ENCODE results near the gene BTNL9.
"Not testable (repeated sequence)": the region's sequence is repeated elsewhere in the genome, so short reads cannot be mapped to it uniquely, and the experiment has no call there.

BTNL9 gene

DNA sequence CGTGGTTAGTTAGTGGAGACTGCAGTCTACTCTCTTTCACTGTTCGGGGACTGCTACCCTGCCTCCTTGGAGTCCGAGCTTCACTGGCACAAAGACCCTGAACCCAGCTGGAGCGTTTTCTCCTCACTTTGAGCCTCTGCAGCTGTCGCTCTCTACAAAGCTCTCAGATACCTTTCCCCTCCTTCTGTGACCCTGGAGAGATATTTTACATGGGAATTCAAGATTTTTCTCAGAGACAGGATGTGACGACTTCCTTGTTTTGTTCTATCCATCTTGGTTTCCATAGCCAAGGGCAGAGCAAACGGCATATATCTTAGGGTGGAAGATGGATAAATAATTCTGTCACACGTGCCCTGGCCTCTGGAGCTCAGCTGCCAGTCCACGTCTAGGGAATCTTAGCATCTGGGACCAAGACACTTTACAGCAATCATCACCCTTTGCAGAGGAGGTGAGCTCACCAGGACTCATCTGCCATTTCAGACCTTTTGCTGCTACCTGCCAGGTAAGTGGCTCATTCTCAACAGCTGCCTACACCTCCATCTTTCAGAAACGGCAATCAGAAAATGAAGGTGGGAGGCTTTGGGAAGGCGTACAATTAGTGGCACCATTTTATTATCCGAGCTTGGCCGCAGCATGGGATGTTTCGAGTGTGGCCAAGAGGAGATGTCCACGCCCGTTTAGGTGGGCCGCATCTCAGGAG, at the start of gene BTNL9:
TSS of gene BTNL9 (plus strand) at position 336 of the 700 bp plus-strand sequence. CDS start 5,224 bp downstream, outside the sequence.
- DNase-seq (ENCODE audit: low read depth), result no peak

GRCh38 chr5:180990882-180991242, 49.2 kb upstream of the BTNL9 start:
- DNase-seq (ENCODE audit: low read depth), result no peak

GRCh38 chr5:181001947-181002346, 38.1 kb upstream of the BTNL9 start:
- DNase-seq (ENCODE audit: low read depth), result no peak

GRCh38 chr5:181005791-181006190, 34.3 kb upstream of the BTNL9 start:
- DNase-seq (ENCODE audit: low read depth), result no peak

DNA sequence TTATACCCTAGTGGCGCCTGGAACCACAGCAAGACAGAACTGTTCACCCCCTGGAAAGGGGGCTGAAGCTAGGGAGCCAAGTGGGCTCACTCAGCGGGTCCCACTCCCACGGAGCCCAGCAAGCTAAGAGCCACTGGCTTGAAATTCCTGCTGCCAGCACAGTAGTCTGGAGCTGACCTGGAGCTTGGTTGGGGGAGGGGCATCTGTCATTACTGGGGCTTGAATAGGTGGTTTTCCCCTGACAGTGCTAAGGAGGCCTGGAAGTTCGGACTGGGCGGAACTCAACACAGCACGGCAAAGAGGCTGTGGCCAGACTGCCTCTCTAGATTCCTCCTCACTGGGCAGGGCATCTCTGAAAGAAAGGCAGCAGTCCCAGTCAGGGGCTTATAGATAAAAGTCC, 31.9 kb upstream of the BTNL9 start:
- no peak for DNase-seq (ENCODE audit: low read depth)

DNA sequence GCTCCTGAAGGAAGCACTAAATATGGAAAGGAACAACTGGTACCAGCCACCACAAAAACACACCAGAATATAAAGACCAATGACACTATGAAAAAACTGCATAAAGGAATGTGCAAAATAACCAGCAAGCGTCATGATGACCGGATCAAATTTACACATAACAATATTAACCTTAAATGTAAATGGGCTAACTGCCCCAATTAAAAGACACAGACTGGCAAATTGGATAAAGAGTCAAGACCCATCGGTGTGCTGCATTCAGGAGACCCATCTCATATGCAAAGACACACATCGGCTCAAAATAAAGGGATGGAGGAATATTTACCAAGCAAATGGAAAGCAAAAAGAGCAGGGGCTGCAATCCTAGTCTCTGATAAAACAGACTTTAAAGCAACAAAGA, 30.0 kb upstream of the BTNL9 start:
- DNase-seq (ENCODE audit: low read depth), result not testable (repeated sequence)

GRCh38 chr5:181014654-181015053, 25.4 kb upstream of the BTNL9 start:
- DNase-seq (ENCODE audit: low read depth), result not testable (repeated sequence)

- not testable (repeated sequence) for DNase-seq (ENCODE audit: low read depth)
Observed at GRCh38 chr5:181017448-181017847, 22.6 kb upstream of the BTNL9 start.

DNA sequence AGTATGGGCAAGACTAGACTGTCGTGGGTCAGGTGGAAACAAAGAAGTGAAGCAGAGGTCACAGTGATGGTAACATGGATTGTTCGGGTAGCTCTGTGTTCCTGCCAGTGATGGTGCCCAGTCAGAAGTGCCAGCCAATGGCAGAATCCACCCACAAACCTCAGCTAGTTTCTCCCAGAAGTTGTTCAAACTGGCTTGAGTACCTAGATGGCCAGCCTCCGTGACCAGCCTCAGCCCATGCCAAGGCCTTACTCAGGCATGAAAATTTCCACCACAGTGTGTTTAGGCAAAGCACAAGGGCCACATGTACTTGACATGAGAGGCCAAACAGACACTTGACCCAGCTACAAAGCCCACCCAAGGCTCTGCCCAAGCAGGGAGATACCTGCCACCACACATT, 19.4 kb upstream of the BTNL9 start:
- no peak for DNase-seq (ENCODE audit: low read depth)

DNA sequence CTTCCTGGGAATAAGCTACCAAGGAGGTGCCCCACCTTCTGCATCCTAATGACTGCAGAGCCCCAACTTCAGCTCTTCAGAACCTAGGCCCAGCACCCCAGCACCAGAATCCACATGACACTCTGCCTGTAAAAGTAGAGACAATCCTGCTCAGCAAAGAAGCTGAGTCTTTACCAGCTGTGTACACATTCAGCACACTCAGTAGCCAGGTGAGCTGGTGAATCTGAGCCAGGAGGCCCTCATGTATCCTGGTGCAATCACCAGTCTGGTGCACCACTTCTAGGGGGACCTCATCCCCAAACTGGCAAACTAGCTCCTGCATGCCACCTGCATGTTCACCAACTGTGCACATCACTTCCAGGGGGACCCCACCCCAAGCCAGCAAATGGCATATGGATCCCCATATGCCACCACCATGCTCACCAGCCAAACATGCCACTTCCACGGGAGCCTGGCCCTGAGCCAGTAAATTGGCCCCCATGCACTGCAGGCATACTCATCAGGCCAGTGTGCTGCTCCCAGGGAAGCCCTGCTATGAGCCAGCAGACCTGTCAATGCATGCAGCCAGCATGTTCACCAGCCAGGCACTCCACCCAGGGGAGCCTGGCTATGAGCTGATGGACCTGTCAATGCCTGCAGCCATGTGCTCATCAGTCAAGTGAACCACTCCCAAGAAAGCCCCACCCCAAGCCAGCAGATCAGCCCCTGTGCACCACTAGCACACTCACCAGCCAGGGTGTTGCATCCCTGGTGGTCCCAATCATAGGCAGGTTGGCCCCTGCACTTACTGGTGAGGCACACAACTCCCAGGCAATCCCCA, 15.6 kb upstream of the BTNL9 start:
- DNase-seq (ENCODE audit: low read depth), result no peak

GRCh38 chr5:181027452-181028031, 12.5 kb upstream of the BTNL9 start:
- DNase-seq (ENCODE audit: low read depth), result no peak

DNA sequence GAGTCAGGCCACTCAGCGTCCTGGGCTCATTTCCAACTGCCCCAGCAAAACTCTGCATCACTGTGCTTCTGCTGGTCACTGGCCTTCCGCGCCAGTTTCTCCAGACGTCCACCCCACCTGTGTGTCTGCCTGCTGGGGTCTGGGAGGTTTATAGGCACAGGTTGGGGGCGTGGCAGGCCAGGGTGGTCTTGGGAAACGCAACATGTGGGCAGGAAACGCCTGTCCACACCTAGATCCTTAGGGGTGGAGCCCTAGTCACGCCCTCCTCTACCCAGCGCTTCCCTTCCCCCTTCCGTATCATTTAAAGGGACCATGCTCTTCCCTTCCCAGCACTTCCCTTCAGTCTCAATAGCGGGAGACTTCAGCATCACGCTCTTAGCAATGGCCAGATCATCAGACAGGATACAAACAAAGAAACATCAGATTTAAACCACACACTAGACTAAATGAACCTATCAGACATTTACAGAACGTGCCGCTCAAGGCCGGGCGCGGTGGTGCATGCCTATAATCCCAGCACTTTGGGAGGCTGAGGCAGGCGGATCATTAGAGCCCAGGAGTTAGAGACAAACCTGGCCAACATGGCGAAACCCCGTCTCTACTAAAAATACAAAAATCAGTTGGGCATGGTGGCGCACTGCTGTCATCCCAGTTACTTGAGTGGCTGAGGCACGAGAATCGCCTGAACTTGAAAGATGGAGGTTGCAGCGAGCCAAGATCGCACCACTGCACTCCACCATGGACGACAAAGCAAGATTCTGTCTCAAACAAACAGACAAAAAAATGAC, 11.8 kb upstream of the BTNL9 start:
- no peak for DNase-seq (ENCODE audit: low read depth)

DNA sequence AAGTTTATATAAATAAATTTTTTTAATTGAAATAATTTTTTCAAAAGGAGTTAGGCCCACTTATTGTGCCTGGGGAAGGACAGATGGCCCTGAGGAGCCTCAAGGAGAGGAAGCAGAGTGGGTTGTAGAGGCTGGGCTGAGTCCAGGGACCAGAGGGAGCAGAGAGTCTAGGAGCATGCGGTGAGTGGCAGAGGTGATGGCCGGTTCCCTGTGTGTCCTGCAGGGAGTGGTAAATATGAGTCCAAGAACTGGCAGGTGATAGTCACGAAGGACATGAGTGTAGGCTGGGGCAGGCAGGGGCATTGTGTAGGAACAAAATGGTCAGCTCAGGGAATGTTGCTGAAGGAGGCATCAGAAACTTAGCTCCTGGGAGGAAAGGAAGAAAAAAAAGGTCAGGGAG, 8.3 kb upstream of the BTNL9 start:
- DNase-seq (ENCODE audit: low read depth), result no peak

- DNase-seq (ENCODE audit: low read depth), result no peak
Observed at GRCh38 chr5:181035991-181036815, 3.9 kb upstream of the BTNL9 start.

DNA sequence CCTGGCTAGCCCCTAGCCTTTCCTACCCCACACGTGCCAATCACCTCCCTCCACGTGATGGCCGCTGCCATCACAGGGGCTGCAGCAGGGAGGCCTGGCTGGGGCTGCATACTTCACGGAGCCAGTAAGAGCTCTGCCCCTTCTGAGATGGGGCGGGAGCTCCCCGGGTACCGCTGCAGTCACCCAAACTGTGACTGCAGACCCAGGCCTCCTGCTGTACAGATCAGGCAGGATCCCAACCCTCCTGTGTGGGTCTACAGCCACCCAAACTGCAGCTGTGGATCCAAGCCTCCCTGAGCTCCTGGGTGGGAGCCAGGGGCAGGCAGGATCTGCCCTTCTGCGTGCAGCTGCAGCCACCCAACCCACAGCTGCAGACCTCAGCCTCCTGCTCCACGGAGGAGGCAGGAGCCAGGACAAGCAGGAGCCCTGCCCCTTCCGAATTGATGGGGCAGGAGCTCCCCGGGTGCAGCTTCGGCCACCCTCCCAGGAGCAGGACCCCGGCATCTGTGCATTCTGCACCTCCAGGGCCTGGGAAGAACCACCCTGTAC, 3.2 kb upstream of the BTNL9 start:
- DNase-seq (ENCODE audit: low read depth), result no peak

DNA sequence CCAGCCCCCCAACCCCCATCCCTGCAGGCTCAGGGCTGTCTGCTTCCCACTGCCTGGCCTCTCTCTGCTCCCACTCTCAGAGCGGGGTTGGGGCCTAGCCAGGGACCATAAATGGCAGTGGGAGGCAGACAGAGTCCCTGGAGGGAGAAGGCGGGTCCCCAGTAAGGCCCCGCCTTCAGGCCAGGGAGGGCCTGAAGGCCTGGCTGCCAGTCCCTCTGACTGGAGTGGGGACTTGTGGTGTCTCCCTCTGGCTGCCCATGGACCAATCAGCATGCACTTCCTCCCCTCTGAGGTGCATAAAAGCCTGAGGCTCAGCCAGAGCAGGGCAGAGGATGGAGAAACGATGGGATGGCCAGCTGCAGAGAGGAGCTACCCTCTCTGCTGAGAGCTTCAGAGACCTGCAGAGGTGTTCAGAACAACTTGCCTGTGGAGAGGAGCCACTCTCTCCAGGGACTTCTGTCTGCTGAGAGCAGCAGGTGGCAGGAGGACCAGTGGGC, 2.7 kb upstream of the BTNL9 start:
- DNase-seq (ENCODE audit: low read depth), result no peak

- no peak for DNase-seq (ENCODE audit: low read depth)
Observed at GRCh38 chr5:181039471-181039870, 595 bp upstream of the BTNL9 start.

DNA sequence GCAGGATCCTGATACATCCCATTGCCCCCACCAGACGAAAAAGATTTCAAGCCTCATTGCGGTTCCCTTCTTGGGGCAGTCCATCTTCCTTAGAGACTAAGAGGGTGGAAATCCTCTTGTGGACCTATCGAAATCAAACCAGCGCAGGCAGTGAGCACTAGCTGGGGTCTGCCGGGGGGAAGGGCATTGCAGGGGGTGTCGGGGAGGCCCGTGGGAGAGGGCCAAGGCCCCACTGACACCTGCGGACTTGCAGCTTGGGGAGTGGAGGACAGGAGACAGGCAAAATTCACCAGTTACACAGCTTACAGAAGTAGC, 522 bp downstream of the BTNL9 start:
- no peak for DNase-seq (ENCODE audit: low read depth)

GRCh38 chr5:181041043-181041442, 977 bp downstream of the BTNL9 start:
- DNase-seq (ENCODE audit: low read depth), result no peak

DNA sequence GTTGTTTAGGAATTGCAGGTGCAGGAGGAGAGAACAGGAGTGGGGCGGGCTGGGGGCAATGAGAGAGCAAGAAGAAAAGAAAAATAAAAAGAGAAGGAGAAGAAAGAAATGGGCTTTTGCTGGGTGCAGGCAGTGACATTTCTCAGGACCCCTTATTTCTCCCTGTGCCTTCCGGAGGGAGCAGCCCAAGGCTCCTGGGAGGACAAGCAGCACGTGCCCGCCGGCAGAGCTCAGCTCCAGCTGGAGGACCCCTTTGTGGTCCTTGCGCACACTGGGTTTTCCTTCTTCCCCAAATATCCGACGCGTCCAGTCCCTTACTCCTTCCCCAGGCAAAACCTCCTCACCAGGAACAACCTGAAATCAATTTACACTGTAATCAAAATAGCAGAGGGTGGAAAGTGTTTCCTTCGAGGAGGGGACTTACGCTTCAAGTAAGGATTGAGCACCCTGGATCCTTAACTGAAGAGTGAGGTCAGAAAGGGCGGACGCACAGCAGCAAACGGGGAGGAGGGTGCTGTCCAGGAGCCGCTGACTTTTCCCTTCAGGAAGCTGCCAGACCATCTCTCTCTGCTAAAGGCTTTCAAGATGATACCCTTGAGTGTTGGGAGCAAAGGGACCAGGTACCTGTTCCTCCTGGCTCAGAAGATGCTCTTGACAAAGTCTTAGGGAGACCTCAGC, 2.1 kb downstream of the BTNL9 start:
- DNase-seq (ENCODE audit: low read depth), result no peak

DNA sequence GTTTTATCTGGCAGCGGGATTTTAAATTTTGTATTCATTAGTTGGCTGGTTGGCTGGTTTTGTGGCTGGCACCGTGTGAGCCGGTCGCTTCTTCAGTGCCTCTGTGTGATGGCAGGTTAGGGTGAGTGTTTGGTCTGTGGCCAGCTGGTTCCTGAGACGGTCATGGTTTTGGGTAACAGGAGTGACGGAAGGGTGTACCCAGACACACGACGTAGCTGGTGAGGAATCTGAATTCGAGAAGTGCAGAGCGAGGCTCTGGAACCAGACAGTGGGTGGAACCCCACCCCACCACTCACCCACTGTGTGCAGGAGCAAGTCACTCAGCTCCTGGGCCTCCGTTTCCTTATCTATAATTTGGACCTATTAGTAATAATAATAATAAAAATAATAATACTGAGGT, 2.7 kb downstream of the BTNL9 start:
- no peak for DNase-seq (ENCODE audit: low read depth)

Data from CMK (cell line).